ENCODE measurements around the gene NID1. TPM values are rescaled to one million over a fixed set of nuclear protein-coding genes. Genes with fewer than 3 reads are reported as not detected.

The NID1 gene
- total RNA-seq, 1 donor from 2014 or later, result 73.0 TPM

DNA sequence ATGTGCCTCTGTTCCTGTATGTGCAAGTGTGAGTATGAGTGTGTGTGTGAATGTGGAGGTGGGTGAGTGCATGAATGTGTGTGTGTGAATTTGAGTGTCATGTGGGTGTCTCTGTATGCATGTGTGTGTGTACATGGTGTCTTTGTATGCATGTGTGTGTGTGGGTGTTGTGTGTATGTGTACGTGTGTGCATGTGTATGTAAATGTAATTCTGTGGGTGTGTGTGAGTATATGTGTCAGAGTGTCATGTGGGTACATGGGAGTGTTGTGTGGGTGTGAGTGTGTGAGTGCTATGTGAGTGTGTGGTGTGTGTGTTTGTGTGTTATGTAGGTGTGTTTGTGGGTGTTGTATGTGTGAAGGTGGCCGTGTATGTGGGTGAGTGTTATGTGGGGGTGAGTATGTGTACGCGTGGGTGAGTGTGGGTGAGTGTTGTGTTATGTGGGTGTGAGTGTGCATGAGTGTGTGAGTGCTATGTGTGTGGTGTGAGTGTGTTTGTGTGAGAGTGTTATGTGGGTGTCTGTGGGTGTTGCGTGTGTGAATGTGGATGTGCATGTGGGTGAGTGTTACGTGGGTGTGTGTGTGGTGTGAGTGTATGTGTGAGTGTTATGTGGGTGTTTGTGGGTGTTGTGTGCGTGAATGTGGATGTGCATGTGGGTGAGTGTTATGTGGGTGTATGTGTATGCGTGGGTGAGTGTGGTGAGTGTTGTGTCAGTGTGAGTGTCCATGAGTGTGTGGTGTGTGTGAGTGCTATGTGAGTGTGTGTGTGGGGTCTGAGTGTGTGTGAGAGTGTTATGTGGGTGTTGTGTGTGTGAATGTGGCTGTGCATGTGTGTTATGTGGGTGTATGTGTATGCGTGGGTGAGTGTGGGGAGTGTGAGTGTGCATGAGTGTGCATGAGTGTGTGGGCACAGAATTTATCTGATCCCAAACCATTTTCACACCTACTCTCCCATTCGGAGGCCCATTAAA lies 36.6 kb upstream of the NID1 start:
- peaks cover 6% of the 10 kb centered on the region for H3K27me3 Mint-ChIP-seq (ENCODE audit: low read depth, unreplicated experiment)
- Histone ChIP-seq H3K4me1 (ENCODE audit: insufficient read depth, low read length) (no peaks in the 10 kb centered on the region), H3K4me2 (ENCODE audit: low read length) (no peak overlapping the region), H4K20me1 (ENCODE audit: insufficient read depth, low read length) (no peaks in the 10 kb centered on the region), H3K27ac (ENCODE audit: low read depth, low read length) (no peak overlapping the region), H2AFZ (ENCODE audit: low read depth, low read length) (no peak overlapping the region), H3K79me2 (ENCODE audit: insufficient read depth, low read length) (no peaks in the 10 kb centered on the region), H3K36me3 (ENCODE audit: insufficient read depth, low read length) (no peaks in the 10 kb centered on the region), H3K4me3 (ENCODE audit: insufficient read depth, low read depth, low read length) (no peak overlapping the region), H3K9me3 (ENCODE audit: insufficient read depth, low read depth, low read length) (peaks cover 15% of the 10 kb centered on the region), H3K27me3 (ENCODE audit: insufficient read depth, low read length) (no peaks in the 10 kb centered on the region), H3K9ac (ENCODE audit: low read length) (no peak overlapping the region)
- FAIRE-seq, result no peak
- peaks cover 10% of the 10 kb centered on the region for H3K9me3 Mint-ChIP-seq (ENCODE audit: unreplicated experiment)
- no peak overlapping the region for H3K4me3 Mint-ChIP-seq (ENCODE audit: unreplicated experiment)
- H3K27ac Mint-ChIP-seq (ENCODE audit: unreplicated experiment), result no peak overlapping the region
- no peaks in the 10 kb centered on the region for H3K36me3 Mint-ChIP-seq (ENCODE audit: low read depth, unreplicated experiment)
- no peak for DNase-seq (ENCODE audit: low read depth)
- no peaks in the 10 kb centered on the region for H3K4me1 Mint-ChIP-seq (ENCODE audit: low read depth, unreplicated experiment)
- TF ChIP-seq, protein P1, sequence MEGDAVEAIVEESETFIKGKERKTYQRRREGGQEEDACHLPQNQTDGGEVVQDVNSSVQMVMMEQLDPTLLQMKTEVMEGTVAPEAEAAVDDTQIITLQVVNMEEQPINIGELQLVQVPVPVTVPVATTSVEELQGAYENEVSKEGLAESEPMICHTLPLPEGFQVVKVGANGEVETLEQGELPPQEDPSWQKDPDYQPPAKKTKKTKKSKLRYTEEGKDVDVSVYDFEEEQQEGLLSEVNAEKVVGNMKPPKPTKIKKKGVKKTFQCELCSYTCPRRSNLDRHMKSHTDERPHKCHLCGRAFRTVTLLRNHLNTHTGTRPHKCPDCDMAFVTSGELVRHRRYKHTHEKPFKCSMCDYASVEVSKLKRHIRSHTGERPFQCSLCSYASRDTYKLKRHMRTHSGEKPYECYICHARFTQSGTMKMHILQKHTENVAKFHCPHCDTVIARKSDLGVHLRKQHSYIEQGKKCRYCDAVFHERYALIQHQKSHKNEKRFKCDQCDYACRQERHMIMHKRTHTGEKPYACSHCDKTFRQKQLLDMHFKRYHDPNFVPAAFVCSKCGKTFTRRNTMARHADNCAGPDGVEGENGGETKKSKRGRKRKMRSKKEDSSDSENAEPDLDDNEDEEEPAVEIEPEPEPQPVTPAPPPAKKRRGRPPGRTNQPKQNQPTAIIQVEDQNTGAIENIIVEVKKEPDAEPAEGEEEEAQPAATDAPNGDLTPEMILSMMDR (IDR thresholded peaks at IDR 0.05; ENCODE audit: insufficient read depth, low read depth, low read length), result no peak
- TF ChIP-seq EZH2 (IDR thresholded peaks at IDR 0.05; ENCODE audit: insufficient read depth, low read length), result no peak

GRCh38 chr1:236100799-236101198 lies 35.9 kb upstream of the NID1 start:
- H2AFZ ChIP-seq (ENCODE audit: low read depth, low read length), result no peak overlapping the region
- no peaks in the 10 kb centered on the region for H3K79me2 ChIP-seq (ENCODE audit: insufficient read depth, low read length)
- peaks cover 17% of the 10 kb centered on the region for H3K9me3 ChIP-seq (ENCODE audit: insufficient read depth, low read depth, low read length)
- H4K20me1 ChIP-seq (ENCODE audit: insufficient read depth, low read length), result no peaks in the 10 kb centered on the region
- DNase-seq (ENCODE audit: low read depth) (no peak), FAIRE-seq (no peak)
- Mint-ChIP-seq H3K36me3 (ENCODE audit: low read depth, unreplicated experiment) (no peaks in the 10 kb centered on the region), H3K4me1 (ENCODE audit: low read depth, unreplicated experiment) (no peaks in the 10 kb centered on the region), H3K9me3 (ENCODE audit: unreplicated experiment) (peaks cover 13% of the 10 kb centered on the region), H3K4me3 (ENCODE audit: unreplicated experiment) (no peak overlapping the region), H3K27me3 (ENCODE audit: low read depth, unreplicated experiment) (peaks cover 6% of the 10 kb centered on the region), H3K27ac (ENCODE audit: unreplicated experiment) (no peak overlapping the region)
- no peak overlapping the region for H3K27ac ChIP-seq (ENCODE audit: low read depth, low read length)
- H3K9ac ChIP-seq (ENCODE audit: low read length), result no peak overlapping the region
- no peak for TF ChIP-seq EZH2 (IDR thresholded peaks at IDR 0.05; ENCODE audit: insufficient read depth, low read length)
- TF ChIP-seq, protein P1 (IDR thresholded peaks at IDR 0.05; ENCODE audit: insufficient read depth, low read depth, low read length), result no peak
- H3K4me2 ChIP-seq (ENCODE audit: low read length), result no peak overlapping the region
- H3K36me3 ChIP-seq (ENCODE audit: insufficient read depth, low read length), result no peaks in the 10 kb centered on the region
- no peaks in the 10 kb centered on the region for H3K27me3 ChIP-seq (ENCODE audit: insufficient read depth, low read length)
- no peaks in the 10 kb centered on the region for H3K4me1 ChIP-seq (ENCODE audit: insufficient read depth, low read length)
- no peak overlapping the region for H3K4me3 ChIP-seq (ENCODE audit: insufficient read depth, low read depth, low read length)

All from astrocyte (in vitro differentiated cells and primary cell).